Smooth muscle cell of bladder (primary cell): ENCODE results near the gene PCDHGA7. TPM values are rescaled to one million over a fixed set of nuclear protein-coding genes. Genes with fewer than 3 reads are reported as not detected.

Source experiments
- total RNA-seq: library from RNA; depleted of rRNA; stranded (reverse); fragments of >200 nt; gene quantifications from 2 replicates; pipeline ENCODE4 v1.2.3, GENCODE V29; 2014

The PCDHGA7 gene
- total RNA-seq, 1 donor from 2014 or later: 4.6 TPM

DNA sequence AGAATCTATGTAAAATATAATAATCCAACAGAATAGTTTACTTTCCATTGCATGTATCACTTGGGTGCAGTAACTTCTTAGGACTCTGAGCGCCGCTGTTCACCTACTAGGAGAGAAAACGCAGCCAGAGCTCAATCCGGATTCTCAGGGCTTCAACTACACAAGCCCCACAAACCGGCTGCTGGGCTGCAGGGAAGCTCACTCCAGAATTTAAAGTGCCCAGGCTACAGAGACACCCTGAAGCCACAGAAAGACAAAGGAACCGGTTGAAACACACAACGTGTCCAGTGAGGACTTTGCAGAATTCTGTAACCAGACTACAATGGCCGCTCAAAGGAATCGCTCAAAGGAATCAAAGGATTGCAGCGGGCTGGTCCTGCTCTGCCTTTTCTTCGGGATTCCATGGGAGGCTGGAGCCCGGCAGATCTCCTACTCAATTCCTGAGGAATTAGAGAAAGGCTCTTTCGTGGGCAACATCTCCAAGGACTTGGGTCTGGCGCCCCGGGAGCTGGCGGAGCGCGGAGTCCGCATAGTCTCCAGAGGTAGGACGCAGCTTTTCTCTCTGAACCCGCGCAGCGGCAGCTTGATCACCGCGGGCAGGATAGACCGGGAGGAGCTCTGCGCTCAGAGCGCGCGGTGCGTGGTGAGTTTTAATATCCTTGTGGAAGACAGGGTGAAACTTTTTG lies 30.5 kb downstream of the PCDHGA7 start, which contains the start of gene PCDHGA10:
Gene PCDHGA10 (plus strand): TSS at position 134 of the 686 bp plus-strand sequence. CDS start 189 bp downstream, at position 323.

DNA sequence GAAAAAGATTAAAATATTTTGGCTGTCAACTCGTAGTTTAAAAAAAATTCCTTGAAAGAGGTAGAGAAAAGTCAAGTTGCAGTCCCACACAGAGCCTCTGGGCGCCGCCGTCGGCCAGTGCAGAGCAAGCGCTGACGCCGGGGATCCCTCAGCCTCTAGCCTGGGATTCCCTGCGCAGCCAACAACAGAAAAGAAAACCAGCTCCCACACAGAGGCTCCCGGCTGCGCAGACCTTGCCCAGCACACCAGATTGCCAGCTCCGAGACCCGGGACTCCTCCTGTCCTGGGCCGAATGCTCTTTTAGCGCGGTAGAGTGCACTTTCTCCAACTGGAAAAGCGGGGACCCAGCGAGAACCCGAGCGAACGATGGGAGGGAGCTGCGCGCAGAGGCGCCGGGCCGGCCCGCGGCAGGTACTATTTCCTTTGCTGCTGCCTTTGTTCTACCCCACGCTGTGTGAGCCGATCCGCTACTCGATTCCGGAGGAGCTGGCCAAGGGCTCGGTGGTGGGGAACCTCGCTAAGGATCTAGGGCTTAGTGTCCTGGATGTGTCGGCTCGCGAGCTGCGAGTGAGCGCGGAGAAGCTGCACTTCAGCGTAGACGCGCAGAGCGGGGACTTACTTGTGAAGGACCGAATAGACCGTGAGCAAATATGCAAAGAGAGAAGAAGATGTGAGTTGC lies 35.1 kb downstream of the PCDHGA7 start, which contains the start of gene PCDHGB7:
Gene PCDHGB7 (plus strand): TSS at position 184 of the 679 bp plus-strand sequence. CDS start 183 bp downstream, at position 367.

DNA sequence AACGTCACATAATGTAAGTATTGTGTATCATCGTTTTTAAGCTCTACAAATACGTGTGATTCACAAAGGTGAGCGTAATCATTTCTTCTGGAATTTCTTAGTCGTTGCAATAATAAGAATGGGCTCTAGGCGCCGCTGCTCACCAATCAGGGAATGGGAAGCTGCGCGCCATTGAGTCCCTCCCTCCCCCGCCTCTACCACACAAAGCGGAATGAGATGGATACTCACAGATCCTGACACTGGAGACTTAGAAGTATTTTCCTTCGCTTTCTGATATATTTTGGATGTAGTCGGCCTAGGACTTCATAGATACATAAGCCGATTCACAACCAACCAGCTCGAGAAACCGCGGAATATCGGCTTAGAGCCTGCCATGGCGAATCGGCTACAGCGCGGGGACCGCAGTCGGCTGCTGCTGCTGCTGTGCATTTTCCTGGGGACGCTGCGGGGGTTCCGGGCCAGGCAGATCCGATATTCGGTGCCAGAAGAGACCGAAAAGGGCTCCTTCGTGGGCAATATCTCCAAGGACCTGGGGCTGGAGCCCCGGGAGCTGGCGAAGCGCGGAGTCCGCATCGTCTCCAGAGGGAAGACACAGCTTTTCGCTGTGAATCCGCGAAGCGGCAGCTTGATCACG lies 38.4 kb downstream of the PCDHGA7 start, which contains the start of gene PCDHGA11:
Gene PCDHGA11 (plus strand): TSS at position 197 of the 634 bp plus-strand sequence. CDS start 177 bp downstream, at position 374.

DNA sequence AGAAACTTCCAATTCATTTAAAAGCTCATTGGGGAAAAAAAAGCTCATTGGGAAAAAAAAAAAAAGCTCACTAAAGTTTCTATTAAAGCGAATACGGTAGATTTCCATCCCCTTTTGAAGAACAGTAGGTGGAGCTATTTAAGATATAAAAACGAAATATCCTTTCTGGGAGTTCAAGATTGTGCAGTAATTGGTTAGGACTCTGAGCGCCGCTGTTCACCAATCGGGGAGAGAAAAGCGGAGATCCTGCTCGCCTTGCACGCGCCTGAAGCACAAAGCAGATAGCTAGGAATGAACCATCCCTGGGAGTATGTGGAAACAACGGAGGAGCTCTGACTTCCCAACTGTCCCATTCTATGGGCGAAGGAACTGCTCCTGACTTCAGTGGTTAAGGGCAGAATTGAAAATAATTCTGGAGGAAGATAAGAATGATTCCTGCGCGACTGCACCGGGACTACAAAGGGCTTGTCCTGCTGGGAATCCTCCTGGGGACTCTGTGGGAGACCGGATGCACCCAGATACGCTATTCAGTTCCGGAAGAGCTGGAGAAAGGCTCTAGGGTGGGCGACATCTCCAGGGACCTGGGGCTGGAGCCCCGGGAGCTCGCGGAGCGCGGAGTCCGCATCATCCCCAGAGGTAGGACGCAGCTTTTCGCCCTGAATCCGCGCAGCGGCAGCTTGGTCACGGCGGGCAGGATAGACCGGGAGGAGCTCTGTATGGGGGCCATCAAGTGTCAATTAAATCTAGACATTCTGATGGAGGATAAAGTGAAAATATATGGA lies 48.0 kb downstream of the PCDHGA7 start, which contains the start of gene PCDHGA12:
Gene PCDHGA12 (plus strand): TSS at position 176 of the 782 bp plus-strand sequence. CDS start 253 bp downstream, at position 429.

Other genes starting within 250 kb of the PCDHGA7 start
- 0.57 and 1.4 TPM in 2 replicates for gene PCDHB5, start 247.5 kb upstream of the PCDHGA7 start, total RNA-seq
- under 0.01 and 0.09 TPM in 2 replicates for gene PCDHB6, start 232.7 kb upstream of the PCDHGA7 start, total RNA-seq
- 0.18 and 0.71 TPM in 2 replicates for gene PCDHB7, start 210.1 kb upstream of the PCDHGA7 start, total RNA-seq
- 0.09 and 0.43 TPM in 2 replicates for gene PCDHB8, start 205.0 kb upstream of the PCDHGA7 start, total RNA-seq
- gene PCDHB16, start 200.4 kb upstream of the PCDHGA7 start, total RNA-seq: 0.18 and 0.85 TPM in 2 replicates
- gene PCDHB9, start 195.6 kb upstream of the PCDHGA7 start, total RNA-seq: 0.09 and 0.14 TPM in 2 replicates
- gene PCDHB10, start 190.4 kb upstream of the PCDHGA7 start, total RNA-seq: 0.28 and 0.71 TPM in 2 replicates
- gene PCDHB11, start 183.1 kb upstream of the PCDHGA7 start, total RNA-seq: 0.18 and 0.28 TPM in 2 replicates
- gene PCDHB12, start 174.0 kb upstream of the PCDHGA7 start, total RNA-seq: 0.09 and 0.43 TPM in 2 replicates
- 0.28 TPM in 2 replicates for gene PCDHB13, start 168.8 kb upstream of the PCDHGA7 start, total RNA-seq
- gene PCDHB14, start 159.4 kb upstream of the PCDHGA7 start, total RNA-seq: 0.46 and 0.85 TPM in 2 replicates
- 0.46 and 0.71 TPM in 2 replicates for gene PCDHB15, start 137.3 kb upstream of the PCDHGA7 start, total RNA-seq
- 0.14 and 0.18 TPM in 2 replicates for gene SLC25A2, start 78.7 kb upstream of the PCDHGA7 start, total RNA-seq
- gene TAF7, start 62.0 kb upstream of the PCDHGA7 start, total RNA-seq: 75.2 and 97.5 TPM in 2 replicates
- 1.1 TPM in 2 replicates for gene PCDHGA1, start 52.2 kb upstream of the PCDHGA7 start, total RNA-seq
- 2.7 and 2.8 TPM in 2 replicates for gene PCDHGA2, start 44.0 kb upstream of the PCDHGA7 start, total RNA-seq
- 0.85 and 1.4 TPM in 2 replicates for gene PCDHGA3, start 38.9 kb upstream of the PCDHGA7 start, total RNA-seq
- gene PCDHGB1, start 32.6 kb upstream of the PCDHGA7 start, total RNA-seq: 2.3 and 3.3 TPM in 2 replicates
- 3.3 and 4.5 TPM in 2 replicates for gene PCDHGA4, start 27.7 kb upstream of the PCDHGA7 start, total RNA-seq
- 2.4 and 2.7 TPM in 2 replicates for gene PCDHGB2, start 22.7 kb upstream of the PCDHGA7 start, total RNA-seq
- gene PCDHGA5, start 18.6 kb upstream of the PCDHGA7 start, total RNA-seq: 1.3 TPM in 2 replicates
- 5.3 and 5.4 TPM in 2 replicates for gene PCDHGB3, start 12.5 kb upstream of the PCDHGA7 start, total RNA-seq
- gene PCDHGA6, start 8.9 kb upstream of the PCDHGA7 start, total RNA-seq: 3.0 and 3.2 TPM in 2 replicates
- 26.9 and 27.5 TPM in 2 replicates for gene PCDHGB4, start 5.0 kb downstream of the PCDHGA7 start, total RNA-seq
- gene PCDHGA8, start 9.9 kb downstream of the PCDHGA7 start, total RNA-seq: 3.0 and 3.3 TPM in 2 replicates
- gene PCDHGB5, start 15.2 kb downstream of the PCDHGA7 start, total RNA-seq: 15.9 and 19.9 TPM in 2 replicates
- 2.7 and 3.1 TPM in 2 replicates for gene PCDHGA9, start 20.0 kb downstream of the PCDHGA7 start, total RNA-seq
- gene PCDHGB6, start 25.3 kb downstream of the PCDHGA7 start, total RNA-seq: 2.7 and 3.1 TPM in 2 replicates
- gene PCDHGA10, start 30.2 kb downstream of the PCDHGA7 start, total RNA-seq: 4.3 and 5.4 TPM in 2 replicates
- 6.3 and 6.9 TPM in 2 replicates for gene PCDHGB7, start 34.9 kb downstream of the PCDHGA7 start, total RNA-seq
- 6.4 and 8.5 TPM in 2 replicates for gene PCDHGA11, start 38.3 kb downstream of the PCDHGA7 start, total RNA-seq
- gene PCDHGA12, start 47.8 kb downstream of the PCDHGA7 start, total RNA-seq: 9.1 and 11.7 TPM in 2 replicates
- gene PCDHGC3, start 93.2 kb downstream of the PCDHGA7 start, total RNA-seq: 38.1 and 41.7 TPM in 2 replicates
- gene PCDHGC4, start 102.3 kb downstream of the PCDHGA7 start, total RNA-seq: 1.7 TPM in 2 replicates
- gene PCDHGC5, start 106.3 kb downstream of the PCDHGA7 start, total RNA-seq: 1.3 and 2.6 TPM in 2 replicates
- gene DIAPH1, start 236.3 kb downstream of the PCDHGA7 start, total RNA-seq: 9.2 TPM in 2 replicates